ENCODE results near the gene SUMF1. TPM values are rescaled to one million over a fixed set of nuclear protein-coding genes. Genes with fewer than 3 reads are reported as not detected.
A peak's percentile ranks its signal among the peaks of the same experiment; 100 is the strongest.

Gene SUMF1
- total and polyA plus RNA-seq, 2 of the 13 experiments (the other 11 are each of a cell fraction or from before 2014, with no cell fraction given) = 18.5 to 28.9 TPM

DNA sequence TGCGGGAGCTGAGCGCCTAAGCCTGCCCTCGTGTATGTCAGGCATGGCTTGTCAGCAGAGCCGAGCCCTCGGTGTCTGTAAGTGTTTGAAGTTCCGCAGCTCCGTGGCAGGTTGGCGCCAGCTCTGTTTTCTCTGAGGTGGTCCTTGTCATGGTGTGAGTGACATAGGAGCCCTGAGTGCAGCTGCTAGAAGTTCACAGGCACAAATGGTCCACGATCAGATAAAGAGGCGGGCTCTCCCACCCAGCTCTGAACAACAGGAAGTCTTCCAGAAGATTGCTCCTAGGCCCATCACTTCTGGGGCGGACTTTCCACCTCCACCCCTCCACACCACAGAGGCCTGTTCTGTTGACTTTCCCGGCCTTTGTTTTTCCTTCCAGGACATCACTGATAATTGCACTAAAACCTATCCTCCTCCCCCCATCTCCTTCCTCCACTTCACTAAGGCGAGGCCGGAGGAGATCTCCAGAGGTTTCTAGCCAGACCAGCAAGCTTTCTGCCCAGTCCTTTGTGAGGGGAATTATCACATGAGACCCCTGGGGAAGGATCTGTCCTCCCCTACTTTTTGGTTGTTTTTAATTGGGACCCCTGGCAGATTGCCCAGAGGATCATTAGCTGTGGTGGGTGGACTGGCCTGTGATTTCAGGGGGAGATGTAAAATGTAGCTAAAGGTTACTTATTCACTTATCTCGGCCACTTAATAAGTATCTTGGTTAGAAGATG is 46.0 kb upstream of the SUMF1 start (continued):
- TF ChIP-seq, protein P1, sequence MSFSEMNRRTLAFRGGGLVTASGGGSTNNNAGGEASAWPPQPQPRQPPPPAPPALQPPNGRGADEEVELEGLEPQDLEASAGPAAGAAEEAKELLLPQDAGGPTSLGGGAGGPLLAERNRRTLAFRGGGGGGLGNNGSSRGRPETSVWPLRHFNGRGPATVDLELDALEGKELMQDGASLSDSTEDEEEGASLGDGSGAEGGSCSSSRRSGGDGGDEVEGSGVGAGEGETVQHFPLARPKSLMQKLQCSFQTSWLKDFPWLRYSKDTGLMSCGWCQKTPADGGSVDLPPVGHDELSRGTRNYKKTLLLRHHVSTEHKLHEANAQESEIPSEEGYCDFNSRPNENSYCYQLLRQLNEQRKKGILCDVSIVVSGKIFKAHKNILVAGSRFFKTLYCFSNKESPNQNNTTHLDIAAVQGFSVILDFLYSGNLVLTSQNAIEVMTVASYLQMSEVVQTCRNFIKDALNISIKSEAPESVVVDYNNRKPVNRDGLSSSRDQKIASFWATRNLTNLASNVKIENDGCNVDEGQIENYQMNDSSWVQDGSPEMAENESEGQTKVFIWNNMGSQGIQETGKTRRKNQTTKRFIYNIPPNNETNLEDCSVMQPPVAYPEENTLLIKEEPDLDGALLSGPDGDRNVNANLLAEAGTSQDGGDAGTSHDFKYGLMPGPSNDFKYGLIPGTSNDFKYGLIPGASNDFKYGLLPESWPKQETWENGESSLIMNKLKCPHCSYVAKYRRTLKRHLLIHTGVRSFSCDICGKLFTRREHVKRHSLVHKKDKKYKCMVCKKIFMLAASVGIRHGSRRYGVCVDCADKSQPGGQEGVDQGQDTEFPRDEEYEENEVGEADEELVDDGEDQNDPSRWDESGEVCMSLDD (CRISPR knock-in tag; IDR thresholded peaks at IDR 0.05; ENCODE audit: borderline replicate concordance) = no peak
- TF ChIP-seq SAP130 (CRISPR knock-in tag; IDR thresholded peaks at IDR 0.05; ENCODE audit: low read depth) (peak; percentile 58; the same call in 1 of the 2 replicates), BORCS8-MEF2B (CRISPR knock-in tag; IDR thresholded peaks at IDR 0.05) (no peak), ASH2L (IDR thresholded peaks at IDR 0.05; ENCODE audit: insufficient read length, low read depth, low read length) (peak; percentile 39), SOX13 (IDR thresholded peaks at IDR 0.05) (no peak), SOX13 (CRISPR knock-in tag; conservative IDR thresholded peaks at IDR 0.05 in 1 of 2, IDR thresholded peaks at IDR 0.05 in 1 of 2) (peak in 1 of 2 experiments; percentile 45; a peak in 1 of 4 replicates), NR1H2 (CRISPR knock-in tag; IDR thresholded peaks at IDR 0.05; ENCODE audit: borderline replicate concordance, low read depth) (no peak), GATA4 (IDR thresholded peaks at IDR 0.05; ENCODE audit: borderline replicate concordance, low read depth) (peak; percentile 50; the same call in 1 of the 2 replicates), ELF3 (CRISPR knock-in tag; IDR thresholded peaks at IDR 0.05) (peak; percentile 46; the same call in 1 of the 2 replicates), RBAK (CRISPR knock-in tag; IDR thresholded peaks at IDR 0.05) (no peak), SALL1 (CRISPR knock-in tag; IDR thresholded peaks at IDR 0.05) (peak; percentile 43), ZNF34 (CRISPR knock-in tag; IDR thresholded peaks at IDR 0.05; ENCODE audit: borderline replicate concordance) (no peak), SOX6 (IDR thresholded peaks at IDR 0.05) (no peak), SOX6 (CRISPR knock-in tag; IDR thresholded peaks at IDR 0.05) (peak; percentile 54; the same call in 1 of the 2 replicates)
- TF ChIP-seq, protein P2, sequence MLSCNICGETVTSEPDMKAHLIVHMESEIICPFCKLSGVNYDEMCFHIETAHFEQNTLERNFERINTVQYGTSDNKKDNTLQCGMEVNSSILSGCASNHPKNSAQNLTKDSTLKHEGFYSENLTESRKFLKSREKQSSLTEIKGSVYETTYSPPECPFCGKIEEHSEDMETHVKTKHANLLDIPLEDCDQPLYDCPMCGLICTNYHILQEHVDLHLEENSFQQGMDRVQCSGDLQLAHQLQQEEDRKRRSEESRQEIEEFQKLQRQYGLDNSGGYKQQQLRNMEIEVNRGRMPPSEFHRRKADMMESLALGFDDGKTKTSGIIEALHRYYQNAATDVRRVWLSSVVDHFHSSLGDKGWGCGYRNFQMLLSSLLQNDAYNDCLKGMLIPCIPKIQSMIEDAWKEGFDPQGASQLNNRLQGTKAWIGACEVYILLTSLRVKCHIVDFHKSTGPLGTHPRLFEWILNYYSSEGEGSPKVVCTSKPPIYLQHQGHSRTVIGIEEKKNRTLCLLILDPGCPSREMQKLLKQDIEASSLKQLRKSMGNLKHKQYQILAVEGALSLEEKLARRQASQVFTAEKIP (CRISPR knock-in tag; IDR thresholded peaks at IDR 0.05; ENCODE audit: borderline replicate concordance) = no peak
- TF ChIP-seq, protein P3, sequence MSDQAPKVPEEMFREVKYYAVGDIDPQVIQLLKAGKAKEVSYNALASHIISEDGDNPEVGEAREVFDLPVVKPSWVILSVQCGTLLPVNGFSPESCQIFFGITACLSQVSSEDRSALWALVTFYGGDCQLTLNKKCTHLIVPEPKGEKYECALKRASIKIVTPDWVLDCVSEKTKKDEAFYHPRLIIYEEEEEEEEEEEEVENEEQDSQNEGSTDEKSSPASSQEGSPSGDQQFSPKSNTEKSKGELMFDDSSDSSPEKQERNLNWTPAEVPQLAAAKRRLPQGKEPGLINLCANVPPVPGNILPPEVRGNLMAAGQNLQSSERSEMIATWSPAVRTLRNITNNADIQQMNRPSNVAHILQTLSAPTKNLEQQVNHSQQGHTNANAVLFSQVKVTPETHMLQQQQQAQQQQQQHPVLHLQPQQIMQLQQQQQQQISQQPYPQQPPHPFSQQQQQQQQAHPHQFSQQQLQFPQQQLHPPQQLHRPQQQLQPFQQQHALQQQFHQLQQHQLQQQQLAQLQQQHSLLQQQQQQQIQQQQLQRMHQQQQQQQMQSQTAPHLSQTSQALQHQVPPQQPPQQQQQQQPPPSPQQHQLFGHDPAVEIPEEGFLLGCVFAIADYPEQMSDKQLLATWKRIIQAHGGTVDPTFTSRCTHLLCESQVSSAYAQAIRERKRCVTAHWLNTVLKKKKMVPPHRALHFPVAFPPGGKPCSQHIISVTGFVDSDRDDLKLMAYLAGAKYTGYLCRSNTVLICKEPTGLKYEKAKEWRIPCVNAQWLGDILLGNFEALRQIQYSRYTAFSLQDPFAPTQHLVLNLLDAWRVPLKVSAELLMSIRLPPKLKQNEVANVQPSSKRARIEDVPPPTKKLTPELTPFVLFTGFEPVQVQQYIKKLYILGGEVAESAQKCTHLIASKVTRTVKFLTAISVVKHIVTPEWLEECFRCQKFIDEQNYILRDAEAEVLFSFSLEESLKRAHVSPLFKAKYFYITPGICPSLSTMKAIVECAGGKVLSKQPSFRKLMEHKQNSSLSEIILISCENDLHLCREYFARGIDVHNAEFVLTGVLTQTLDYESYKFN (CRISPR knock-in tag; conservative IDR thresholded peaks at IDR 0.05) = peak; percentile 69
- TF ChIP-seq, protein P4, sequence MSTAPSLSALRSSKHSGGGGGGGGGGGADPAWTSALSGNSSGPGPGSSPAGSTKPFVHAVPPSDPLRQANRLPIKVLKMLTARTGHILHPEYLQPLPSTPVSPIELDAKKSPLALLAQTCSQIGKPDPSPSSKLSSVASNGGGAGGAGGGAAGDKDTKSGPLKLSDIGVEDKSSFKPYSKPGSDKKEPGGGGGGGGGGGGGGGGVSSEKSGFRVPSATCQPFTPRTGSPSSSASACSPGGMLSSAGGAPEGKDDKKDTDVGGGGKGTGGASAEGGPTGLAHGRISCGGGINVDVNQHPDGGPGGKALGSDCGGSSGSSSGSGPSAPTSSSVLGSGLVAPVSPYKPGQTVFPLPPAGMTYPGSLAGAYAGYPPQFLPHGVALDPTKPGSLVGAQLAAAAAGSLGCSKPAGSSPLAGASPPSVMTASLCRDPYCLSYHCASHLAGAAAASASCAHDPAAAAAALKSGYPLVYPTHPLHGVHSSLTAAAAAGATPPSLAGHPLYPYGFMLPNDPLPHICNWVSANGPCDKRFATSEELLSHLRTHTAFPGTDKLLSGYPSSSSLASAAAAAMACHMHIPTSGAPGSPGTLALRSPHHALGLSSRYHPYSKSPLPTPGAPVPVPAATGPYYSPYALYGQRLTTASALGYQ (CRISPR knock-in tag; IDR thresholded peaks at IDR 0.05) = no peak
